ENCODE measurements around the gene TUFT1. TPM values are rescaled to one million over a fixed set of nuclear protein-coding genes. Genes with fewer than 3 reads are reported as not detected.

TUFT1 gene
- total RNA-seq, 1 experiment from 2014 or later: 2.6 TPM

DNA sequence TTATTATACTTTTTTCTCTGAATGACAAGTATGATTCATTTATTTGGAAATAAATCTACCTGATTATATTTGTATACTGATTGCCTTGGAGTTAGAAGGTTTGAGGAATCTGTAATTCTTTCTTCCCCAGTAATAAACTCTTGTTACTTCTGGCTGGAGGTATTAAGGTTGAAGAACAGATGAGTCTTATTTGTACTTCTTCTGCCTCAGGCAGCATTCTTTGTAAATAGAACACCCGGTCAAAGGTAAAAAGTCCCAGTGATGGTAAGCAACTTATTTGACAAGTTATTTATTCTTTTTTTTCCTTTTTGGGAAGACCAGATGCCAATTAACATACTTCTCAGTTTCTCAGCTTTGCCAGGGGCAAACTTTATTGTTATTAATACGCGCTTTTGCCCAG lies 84.7 kb downstream of the TUFT1 start:
- Histone ChIP-seq H3K36me3 (ENCODE audit: insufficient read depth, low read length, poor library complexity, severe bottlenecking) (no peaks in the 10 kb centered on the region), H3K9me3 (ENCODE audit: low read depth, low read length, poor library complexity, severe bottlenecking) (no peaks in the 10 kb centered on the region), H3K4me1 (ENCODE audit: insufficient read depth, low read length, poor library complexity, severe bottlenecking) (peaks cover 15% of the 10 kb centered on the region), H3K4me3 (ENCODE audit: low read depth, low read length, poor library complexity, severe bottlenecking) (no peak overlapping the region), H3K27ac (ENCODE audit: low read depth, low read length, poor library complexity, severe bottlenecking) (no peak overlapping the region), H3K27me3 (replicated peaks; ENCODE audit: insufficient read depth, low read depth, low read length, poor library complexity) (no peaks in the 10 kb centered on the region)
- TF ChIP-seq EZH2 (IDR thresholded peaks at IDR 0.05; ENCODE audit: borderline replicate concordance, low read depth, low read length, poor library complexity, severe bottlenecking): no peak
- TF ChIP-seq, protein P1, sequence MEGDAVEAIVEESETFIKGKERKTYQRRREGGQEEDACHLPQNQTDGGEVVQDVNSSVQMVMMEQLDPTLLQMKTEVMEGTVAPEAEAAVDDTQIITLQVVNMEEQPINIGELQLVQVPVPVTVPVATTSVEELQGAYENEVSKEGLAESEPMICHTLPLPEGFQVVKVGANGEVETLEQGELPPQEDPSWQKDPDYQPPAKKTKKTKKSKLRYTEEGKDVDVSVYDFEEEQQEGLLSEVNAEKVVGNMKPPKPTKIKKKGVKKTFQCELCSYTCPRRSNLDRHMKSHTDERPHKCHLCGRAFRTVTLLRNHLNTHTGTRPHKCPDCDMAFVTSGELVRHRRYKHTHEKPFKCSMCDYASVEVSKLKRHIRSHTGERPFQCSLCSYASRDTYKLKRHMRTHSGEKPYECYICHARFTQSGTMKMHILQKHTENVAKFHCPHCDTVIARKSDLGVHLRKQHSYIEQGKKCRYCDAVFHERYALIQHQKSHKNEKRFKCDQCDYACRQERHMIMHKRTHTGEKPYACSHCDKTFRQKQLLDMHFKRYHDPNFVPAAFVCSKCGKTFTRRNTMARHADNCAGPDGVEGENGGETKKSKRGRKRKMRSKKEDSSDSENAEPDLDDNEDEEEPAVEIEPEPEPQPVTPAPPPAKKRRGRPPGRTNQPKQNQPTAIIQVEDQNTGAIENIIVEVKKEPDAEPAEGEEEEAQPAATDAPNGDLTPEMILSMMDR (conservative IDR thresholded peaks at IDR 0.05; ENCODE audit: low read depth, low read length): no peak
- CTCF ChIA-PET: no interaction called here
- BruUV-seq (replicated peaks): no TSS peak
- intact Hi-C loops (cut with micrococcal nuclease; ENCODE audit: unreplicated experiment): no loop called here
- POLR2A ChIA-PET (ENCODE audit: low non-redundant PET): no interaction called here
- no peak for DNase-seq (ENCODE audit: low spot score)

DNA sequence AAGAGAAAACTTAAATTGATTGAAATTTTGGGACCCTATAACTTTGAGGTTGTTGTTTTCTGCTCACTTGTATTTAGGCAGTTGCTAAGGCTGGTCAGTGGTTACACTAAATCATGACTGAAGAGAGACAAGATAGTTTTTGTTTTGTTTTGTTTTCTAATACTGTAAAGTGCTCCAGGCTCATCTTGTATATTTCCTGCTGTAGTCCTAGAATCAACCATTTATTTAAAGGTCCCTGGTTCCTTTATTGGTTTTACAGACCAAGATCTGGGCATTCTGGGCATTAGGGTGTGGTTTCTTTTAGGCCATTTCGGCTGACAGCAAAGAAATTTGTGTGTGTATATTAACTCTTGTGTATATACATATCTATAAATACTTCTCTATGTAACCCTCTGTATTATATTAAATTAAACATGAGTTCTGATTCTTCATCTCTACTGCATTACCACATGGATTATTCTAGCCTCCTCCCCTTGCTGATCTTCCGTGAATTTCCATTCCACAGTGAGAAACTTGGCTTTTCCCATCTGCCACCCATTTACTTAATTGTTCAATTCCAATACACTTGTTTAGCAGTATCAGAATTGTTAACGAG lies 86.7 kb downstream of the TUFT1 start:
- no peak overlapping the region for H3K4me3 ChIP-seq (ENCODE audit: low read depth, low read length, poor library complexity, severe bottlenecking)
- no peaks in the 10 kb centered on the region for H3K27me3 ChIP-seq (replicated peaks; ENCODE audit: insufficient read depth, low read depth, low read length, poor library complexity)
- no peaks in the 10 kb centered on the region for H3K36me3 ChIP-seq (ENCODE audit: insufficient read depth, low read length, poor library complexity, severe bottlenecking)
- no peaks in the 10 kb centered on the region for H3K9me3 ChIP-seq (ENCODE audit: low read depth, low read length, poor library complexity, severe bottlenecking)
- BruUV-seq (replicated peaks): no TSS peak
- H3K4me1 ChIP-seq (ENCODE audit: insufficient read depth, low read length, poor library complexity, severe bottlenecking): peaks cover under 1% of the 10 kb centered on the region
- H3K27ac ChIP-seq (ENCODE audit: low read depth, low read length, poor library complexity, severe bottlenecking): no peak overlapping the region
- POLR2A ChIA-PET (ENCODE audit: low non-redundant PET): no interaction called here
- CTCF ChIA-PET: no interaction called here
- DNase-seq (ENCODE audit: low spot score): no peak
- intact Hi-C loops (cut with micrococcal nuclease; ENCODE audit: unreplicated experiment): no loop called here
- TF ChIP-seq, protein P1 (conservative IDR thresholded peaks at IDR 0.05; ENCODE audit: low read depth, low read length): no peak
- no peak for TF ChIP-seq EZH2 (IDR thresholded peaks at IDR 0.05; ENCODE audit: borderline replicate concordance, low read depth, low read length, poor library complexity, severe bottlenecking)

DNA sequence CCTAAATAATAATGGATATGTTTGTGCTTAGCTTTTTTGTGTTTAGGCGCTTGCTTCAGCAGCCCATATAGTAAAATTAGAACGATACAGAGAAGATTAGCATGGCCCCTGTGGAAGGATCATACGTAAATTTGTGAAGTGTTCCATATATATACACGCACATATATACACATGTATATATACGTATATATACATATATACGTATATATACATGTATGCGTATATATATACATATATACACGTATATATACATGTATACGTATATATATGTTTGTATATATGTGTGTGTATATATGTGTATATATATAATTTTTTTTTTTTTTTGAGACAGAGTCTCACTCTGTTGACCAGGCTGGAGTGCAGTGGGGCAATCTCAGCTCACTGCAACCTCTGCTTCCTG lies 89.2 kb downstream of the TUFT1 start:
- H3K9me3 ChIP-seq (ENCODE audit: low read depth, low read length, poor library complexity, severe bottlenecking): no peaks in the 10 kb centered on the region
- no peaks in the 10 kb centered on the region for H3K27me3 ChIP-seq (replicated peaks; ENCODE audit: insufficient read depth, low read depth, low read length, poor library complexity)
- no peaks in the 10 kb centered on the region for H3K36me3 ChIP-seq (ENCODE audit: insufficient read depth, low read length, poor library complexity, severe bottlenecking)
- CTCF ChIA-PET: no interaction called here
- intact Hi-C loops (cut with micrococcal nuclease; ENCODE audit: unreplicated experiment): no loop called here
- POLR2A ChIA-PET (ENCODE audit: low non-redundant PET): no interaction called here
- no peak for TF ChIP-seq EZH2 (IDR thresholded peaks at IDR 0.05; ENCODE audit: borderline replicate concordance, low read depth, low read length, poor library complexity, severe bottlenecking)
- TF ChIP-seq, protein P1 (conservative IDR thresholded peaks at IDR 0.05; ENCODE audit: low read depth, low read length): no peak
- H3K4me1 ChIP-seq (ENCODE audit: insufficient read depth, low read length, poor library complexity, severe bottlenecking): peaks cover 4% of the 10 kb centered on the region
- no peak overlapping the region for H3K4me3 ChIP-seq (ENCODE audit: low read depth, low read length, poor library complexity, severe bottlenecking)
- no peak for DNase-seq (ENCODE audit: low spot score)
- H3K27ac ChIP-seq (ENCODE audit: low read depth, low read length, poor library complexity, severe bottlenecking): no peak overlapping the region
- no TSS peak for BruUV-seq (replicated peaks)

Small RNAs within 50 kb of the gene (microRNA-seq; reads per million reads assigned to microRNA genes)
- not detected for gene MIR554

Other genes starting within 250 kb of the TUFT1 start
- gene PI4KB, start 212.9 kb upstream of the TUFT1 start, total RNA-seq (2021): 62.1 and 62.8 TPM in 2 replicates
- 49.0 and 51.8 TPM in 2 replicates for gene RFX5, start 193.1 kb upstream of the TUFT1 start, total RNA-seq (2021)
- 0.50 TPM in 1 of 2 replicates, not detected in the other for gene SELENBP1, start 167.6 kb upstream of the TUFT1 start, total RNA-seq (2021)
- 553 and 565 TPM in 2 replicates for gene PSMB4, start 140.7 kb upstream of the TUFT1 start, total RNA-seq (2021)
- 98.4 and 102 TPM in 2 replicates for gene POGZ, start 80.8 kb upstream of the TUFT1 start, total RNA-seq (2021)
- 2.6 and 4.1 TPM in 2 replicates for gene CGN, start 28.9 kb upstream of the TUFT1 start, total RNA-seq (2021)
- gene SNX27, start 71.7 kb downstream of the TUFT1 start, total RNA-seq (2021): 45.9 and 46.7 TPM in 2 replicates
- gene CELF3, start 176.5 kb downstream of the TUFT1 start, total RNA-seq (2021): 0.15 TPM in 1 of 2 replicates, not detected in the other
- gene RIIAD1, start 181.2 kb downstream of the TUFT1 start, total RNA-seq (2021): not detected in 2 replicates
- 132 and 143 TPM in 2 replicates for gene MRPL9, start 223.2 kb downstream of the TUFT1 start, total RNA-seq (2021)

Data from A673 (cell line).